HepG2 (cell line): Measurements from ENCODE around the gene NUCB1. TPM values are rescaled to one million over a fixed set of nuclear protein-coding genes. Genes with fewer than 3 reads are reported as not detected.
A peak's percentile ranks its signal among the peaks of the same experiment; 100 is the strongest.

Experiments
- BCL6 ChIP-seq: IDR thresholded peaks from 2 replicates; pipeline ENCODE4 v1.6.1; 2016; ENCODE audit warnings: missing genetic modification reagents, missing compliant biosample characterization
- CENPBD1 ChIP-seq: sonication (generic); formaldehyde crosslinking; IDR thresholded peaks from 2 replicates; pipeline ENCODE4 v1.8.0; 2022; ENCODE audit warnings: missing genetic modification reagents, low read depth, mild to moderate bottlenecking, borderline replicate concordance
- HINFP ChIP-seq: sonication (generic); formaldehyde crosslinking; IDR thresholded peaks from 2 replicates; pipeline ENCODE4 v1.4.0; 2020; ENCODE audit warnings: low read depth, mild to moderate bottlenecking, missing genetic modification reagents
- HOXA5 ChIP-seq: sonication (generic); formaldehyde crosslinking; IDR thresholded peaks from 2 replicates; pipeline ENCODE4 v1.4.0; 2020; ENCODE audit warnings: missing genetic modification reagents
- KLF16 ChIP-seq, 2 experiments: sonication (generic) in 1 of 2; formaldehyde crosslinking in 1 of 2; IDR thresholded peaks; 2 replicates each; pipeline versions ENCODE4 v1.6.1 to v1.8.0; 2016 to 2023; ENCODE audit warnings: missing genetic modification reagents in 2 of 2, missing compliant biosample characterization in 1 of 2
- KLF6 ChIP-seq: IDR thresholded peaks from 2 replicates; pipeline ENCODE4 v1.8.0; 2016; ENCODE audit warnings: missing biosample characterization, missing genetic modification reagents
- MTA3 ChIP-seq: sonication (generic); formaldehyde crosslinking; IDR thresholded peaks from 2 replicates; pipeline ENCODE4 v1.4.0; 2020; ENCODE audit warnings: missing genetic modification reagents
- PHB2 ChIP-seq: fragments of 450-650 bp; IDR thresholded peaks from 2 replicates; pipeline ENCODE4 v1.6.1; 2018; ENCODE audit not compliant: partially characterized antibody
- RAD21 ChIP-seq: fragments of 450-650 bp; formaldehyde crosslinking; IDR thresholded peaks from 2 replicates; pipeline ENCODE4 v1.5.0; 2020; ENCODE audit warnings: mild to moderate bottlenecking
- RNF219 ChIP-seq: sonication (generic); formaldehyde crosslinking; IDR thresholded peaks from 2 replicates; pipeline ENCODE4 v1.5.0; 2020; ENCODE audit warnings: mild to moderate bottlenecking, missing genetic modification reagents
- RXRA ChIP-seq: sonication (generic); formaldehyde crosslinking; IDR thresholded peaks from 2 replicates; pipeline ENCODE4 v1.5.1; 2020; ENCODE audit warnings: missing genetic modification reagents
- SNAI1 ChIP-seq: sonication (generic); formaldehyde crosslinking; IDR thresholded peaks from 2 replicates; pipeline ENCODE4 v1.5.0; 2020; ENCODE audit warnings: mild to moderate bottlenecking, missing genetic modification reagents, borderline replicate concordance
- SOX13 ChIP-seq, 3 experiments: fragments of 450-650 bp in 1 of 3; sonication (generic) in 1 of 3; formaldehyde crosslinking in 1 of 3; IDR thresholded peaks in 2 of 3; conservative IDR thresholded peaks in 1 of 3; 2 replicates each; pipeline versions ENCODE4 v1.5.0 to v1.6.1; 2016 to 2020; ENCODE audit warnings: antibody characterized with exemption in 1 of 3, mild to moderate bottlenecking in 1 of 3, missing compliant biosample characterization in 1 of 3, missing genetic modification reagents in 1 of 3, moderate library complexity in 1 of 3
- TBP ChIP-seq: sonication (generic); formaldehyde crosslinking; IDR thresholded peaks from 2 replicates; pipeline ENCODE4 v1.5.0; 2020; ENCODE audit warnings: missing genetic modification reagents
- ZBTB1 ChIP-seq: sonication (generic); formaldehyde crosslinking; IDR thresholded peaks from 2 replicates; pipeline ENCODE4 v1.4.0; 2020; ENCODE audit warnings: missing genetic modification reagents, borderline replicate concordance
- ZC3H13 ChIP-seq: sonication (generic); formaldehyde crosslinking; IDR thresholded peaks from 2 replicates; pipeline ENCODE4 v1.8.1; 2023; ENCODE audit warnings: mild to moderate bottlenecking, missing genetic modification reagents, moderate library complexity
- ZFAT ChIP-seq: sonication (generic); formaldehyde crosslinking; conservative IDR thresholded peaks from 2 replicates; pipeline ENCODE4 v1.8.1; 2023; ENCODE audit warnings: missing genetic modification reagents, inconsistent platforms
- ZFP90 ChIP-seq: sonication (generic); formaldehyde crosslinking; IDR thresholded peaks from 2 replicates; pipeline ENCODE4 v1.8.0; 2022; ENCODE audit warnings: missing genetic modification reagents, mild to moderate bottlenecking, inconsistent platforms, borderline replicate concordance
- ZNF207 ChIP-seq: fragments of 450-650 bp; IDR thresholded peaks from 2 replicates; pipeline ENCODE4 v1.6.1; 2016; ENCODE audit warnings: antibody characterized with exemption, borderline replicate concordance
- ZNF652 ChIP-seq: IDR thresholded peaks from 2 replicates; pipeline ENCODE4 v1.6.1; 2016; ENCODE audit warnings: low read depth, borderline replicate concordance
- ZNF770 ChIP-seq: sonication (generic); formaldehyde crosslinking; IDR thresholded peaks from 2 replicates; pipeline ENCODE4 v1.5.0; 2020; ENCODE audit warnings: mild to moderate bottlenecking, missing genetic modification reagents
- ZNF777 ChIP-seq: sonication (generic); formaldehyde crosslinking; IDR thresholded peaks from 2 replicates; pipeline ENCODE4 v1.4.0; 2020; ENCODE audit warnings: missing genetic modification reagents
- ZNF83 ChIP-seq: sonication (generic); formaldehyde crosslinking; IDR thresholded peaks from 2 replicates; pipeline ENCODE4 v1.4.0; 2020; ENCODE audit warnings: missing genetic modification reagents, mild to moderate bottlenecking, borderline replicate concordance
- polyA plus RNA-seq, 8 experiments: library from polyadenylated mRNA; depleted of rRNA in 3 of 8; stranded (reverse) in 7 of 8; unstranded in 1 of 8; fragments of >200 nt; fragmentation: Illumina TruSeq in 4 of 8; extraction: Trizol in 4 of 8; gene quantifications; 2 replicates each; pipeline versions ENCODE4 v1.2.1 to v1.2.3, GENCODE V29; 2011 to 2016; ENCODE audit warnings: low read depth in 4 of 8, missing spikeins in 1 of 8, mixed read lengths in 1 of 8; ENCODE audit not compliant: insufficient read depth in 1 of 8
- total RNA-seq, 5 experiments: library from RNA; depleted of rRNA; stranded (reverse); fragments of >200 nt; fragmentation: Illumina TruSeq; extraction: Trizol; gene quantifications; 2 replicates each; pipeline ENCODE4 v1.2.3, GENCODE V29; 2016; ENCODE audit warnings: low read depth in 1 of 5

The NUCB1 gene
- total and polyA plus RNA-seq, 2 of the 13 experiments (the other 11 are each of a cell fraction or from before 2014, with no cell fraction given): 82.3 to 106 TPM

- no peak for TF ChIP-seq CENPBD1 (CRISPR knock-in tag)
- TF ChIP-seq SOX13 (IDR thresholded peaks at IDR 0.05): peak; percentile 87; the same call in 1 of the 2 replicates
- TF ChIP-seq SOX13 (CRISPR knock-in tag; conservative IDR thresholded peaks at IDR 0.05 in 1 of 2, IDR thresholded peaks at IDR 0.05 in 1 of 2): no peak; a peak in 1 of 4 replicates
- peak; percentile 67; the same call in 1 of the 2 replicates for TF ChIP-seq ZNF777 (CRISPR knock-in tag)
- no peak; the same call in 1 of the 2 replicates for TF ChIP-seq RXRA (CRISPR knock-in tag)
- TF ChIP-seq ZBTB1 (CRISPR knock-in tag): no peak
- peak; percentile 94 for TF ChIP-seq ZFP90 (CRISPR knock-in tag)
- TF ChIP-seq HOXA5: peak; percentile 97
- TF ChIP-seq ZNF83 (CRISPR knock-in tag): 0 out of 2 replicates have a peak, but pooled peaks have one; percentile 12
- TF ChIP-seq BCL6 (CRISPR knock-in tag): 0 out of 2 replicates have a peak, but pooled peaks have one; percentile 31
- TF ChIP-seq ZNF770 (CRISPR knock-in tag): peak; percentile 73
- no peak for TF ChIP-seq MTA3 (CRISPR knock-in tag)
- TF ChIP-seq ZNF207: no peak
- TF ChIP-seq SNAI1 (CRISPR knock-in tag): 0 out of 2 replicates have a peak, but pooled peaks have one; percentile 22
- TF ChIP-seq HINFP: peak; percentile 76
- TF ChIP-seq RAD21: peak; percentile 69
- TF ChIP-seq ZNF652 (CRISPR knock-in tag): peak; percentile 30; the same call in 1 of the 2 replicates
- peak; percentile 96 for TF ChIP-seq ZC3H13 (CRISPR knock-in tag)
- peak; percentile 95; the same call in 1 of the 2 replicates for TF ChIP-seq TBP
- TF ChIP-seq PHB2: no peak
- TF ChIP-seq ZFAT (CRISPR knock-in tag): no peak; the same call in 1 of the 2 replicates
- TF ChIP-seq KLF16 (CRISPR knock-in tag; IDR thresholded peaks at IDR 0.05): peak; percentile 23 to 97; a peak in 3 of 4 replicates
- TF ChIP-seq KLF6 (CRISPR knock-in tag): peak; percentile 99
- no peak for TF ChIP-seq RNF219 (CRISPR knock-in tag)
These were observed 65.1 kb downstream of the NUCB1 start, which contains the start of gene FTL (continued) for GRCh38 chr19:48965040-48965805.
